ENCODE measurements around the gene HADHB.

The HADHB gene

GRCh38 chr2:26285931-26286330 lies 41.2 kb downstream of the HADHB start:
- H3K36me3 ChIP-seq (ENCODE audit: control insufficient read depth, insufficient read depth, low read length) = no peaks in the 10 kb centered on the region
- H3K27ac ChIP-seq = no peak overlapping the region
- no peak overlapping the region for H3K4me2 ChIP-seq (ENCODE audit: low read length)
- H3K4me1 ChIP-seq = no peaks in the 10 kb centered on the region
- TF ChIP-seq CTCF (IDR thresholded peaks at IDR 0.05) = no peak
- H3K4me3 ChIP-seq (ENCODE audit: low read depth, low read length) = no peak overlapping the region
- no peaks in the 10 kb centered on the region for H3K27me3 ChIP-seq (ENCODE audit: control insufficient read depth, insufficient read depth, low read length)
- no peak overlapping the region for H2AFZ ChIP-seq
- no peaks in the 10 kb centered on the region for H3K9me3 ChIP-seq (ENCODE audit: control insufficient read depth, low read length)
- no peaks in the 10 kb centered on the region for H3K79me2 ChIP-seq
- no peak overlapping the region for H3K9ac ChIP-seq

- Histone ChIP-seq H3K4me1 (no peaks in the 10 kb centered on the region), H3K9me3 (ENCODE audit: control insufficient read depth, low read length) (no peaks in the 10 kb centered on the region), H3K27ac (no peak overlapping the region), H3K79me2 (no peaks in the 10 kb centered on the region), H2AFZ (no peak overlapping the region), H3K4me2 (ENCODE audit: low read length) (no peak overlapping the region), H3K27me3 (ENCODE audit: control insufficient read depth, insufficient read depth, low read length) (no peaks in the 10 kb centered on the region), H3K4me3 (ENCODE audit: low read depth, low read length) (no peak overlapping the region), H3K9ac (no peak overlapping the region), H3K36me3 (ENCODE audit: control insufficient read depth, insufficient read depth, low read length) (no peaks in the 10 kb centered on the region)
- no peak for TF ChIP-seq CTCF (IDR thresholded peaks at IDR 0.05)
These were observed 45.3 kb downstream of the HADHB start for GRCh38 chr2:26290001-26290400.

GRCh38 chr2:26292646-26293045 lies 47.9 kb downstream of the HADHB start:
- H3K4me2 ChIP-seq (ENCODE audit: low read length) = no peak overlapping the region
- H3K4me1 ChIP-seq = no peaks in the 10 kb centered on the region
- no peak overlapping the region for H2AFZ ChIP-seq
- no peak overlapping the region for H3K27ac ChIP-seq
- H3K36me3 ChIP-seq (ENCODE audit: control insufficient read depth, insufficient read depth, low read length) = no peaks in the 10 kb centered on the region
- no peak overlapping the region for H3K4me3 ChIP-seq (ENCODE audit: low read depth, low read length)
- H3K27me3 ChIP-seq (ENCODE audit: control insufficient read depth, insufficient read depth, low read length) = no peaks in the 10 kb centered on the region
- no peak for TF ChIP-seq CTCF (IDR thresholded peaks at IDR 0.05)
- no peak overlapping the region for H3K9ac ChIP-seq
- no peaks in the 10 kb centered on the region for H3K79me2 ChIP-seq
- H3K9me3 ChIP-seq (ENCODE audit: control insufficient read depth, low read length) = no peaks in the 10 kb centered on the region

GRCh38 chr2:26295511-26295910 lies 50.8 kb downstream of the HADHB start:
- no peak overlapping the region for H3K27ac ChIP-seq
- H3K4me2 ChIP-seq (ENCODE audit: low read length) = no peak overlapping the region
- no peak for TF ChIP-seq CTCF (IDR thresholded peaks at IDR 0.05)
- no peak overlapping the region for H2AFZ ChIP-seq
- H3K4me3 ChIP-seq (ENCODE audit: low read depth, low read length) = no peak overlapping the region
- no peak overlapping the region for H3K9ac ChIP-seq
- peaks cover 6% of the 10 kb centered on the region for H3K4me1 ChIP-seq
- H3K79me2 ChIP-seq = no peaks in the 10 kb centered on the region
- no peaks in the 10 kb centered on the region for H3K9me3 ChIP-seq (ENCODE audit: control insufficient read depth, low read length)
- no peaks in the 10 kb centered on the region for H3K27me3 ChIP-seq (ENCODE audit: control insufficient read depth, insufficient read depth, low read length)
- no peaks in the 10 kb centered on the region for H3K36me3 ChIP-seq (ENCODE audit: control insufficient read depth, insufficient read depth, low read length)

- H3K27me3 ChIP-seq (ENCODE audit: control insufficient read depth, insufficient read depth, low read length) = no peaks in the 10 kb centered on the region
- H3K9me3 ChIP-seq (ENCODE audit: control insufficient read depth, low read length) = no peaks in the 10 kb centered on the region
- no peak overlapping the region for H2AFZ ChIP-seq
- H3K4me3 ChIP-seq (ENCODE audit: low read depth, low read length) = no peak overlapping the region
- no peaks in the 10 kb centered on the region for H3K36me3 ChIP-seq (ENCODE audit: control insufficient read depth, insufficient read depth, low read length)
- no peak overlapping the region for H3K9ac ChIP-seq
- H3K4me2 ChIP-seq (ENCODE audit: low read length) = no peak overlapping the region
- no peak overlapping the region for H3K27ac ChIP-seq
- H3K79me2 ChIP-seq = no peaks in the 10 kb centered on the region
- TF ChIP-seq CTCF (IDR thresholded peaks at IDR 0.05) = no peak
- peaks cover 6% of the 10 kb centered on the region for H3K4me1 ChIP-seq
These were observed 52.3 kb downstream of the HADHB start for GRCh38 chr2:26297061-26297460.
